GM21515 (cell line): ENCODE measurements around the gene LHB.
"Not testable (repeated sequence)": the region's sequence is repeated elsewhere in the genome, so short reads cannot be mapped to it uniquely, and the experiment has no call there.

ENCODE experiments used
- ATAC-seq: cut with Tn5 transposase; IDR thresholded peaks from one replicate; pipeline ENCODE4 v1.9.1; 2021; ENCODE audit not compliant: unreplicated experiment

Gene LHB

GRCh38 chr19:49017041-49017665 lies at the start of gene LHB:
LHB (minus strand) TSS chr19:49017091; CDS start chr19:49017081, 10 bp downstream.
- ATAC-seq = no peak

GRCh38 chr19:49065905-49066512 lies 49.1 kb upstream of the LHB start:
- ATAC-seq = no peak

- no peak for ATAC-seq
Observed at GRCh38 chr19:49064768-49065611, 48.1 kb upstream of the LHB start, which contains the start of gene NTF4. NTF4 (minus strand) TSS chr19:49064818; CDS start chr19:49061997, 2,821 bp downstream.

- ATAC-seq = no peak
Observed at GRCh38 chr19:49064029-49064629, 47.2 kb upstream of the LHB start.

GRCh38 chr19:49061445-49061844 lies 44.6 kb upstream of the LHB start:
- ATAC-seq = no peak

- no peak for ATAC-seq
Observed at GRCh38 chr19:49061000-49061399, 44.1 kb upstream of the LHB start.

GRCh38 chr19:49059053-49059452 lies 42.2 kb upstream of the LHB start:
- ATAC-seq = no peak

GRCh38 chr19:49058562-49058961 lies 41.7 kb upstream of the LHB start:
- ATAC-seq = no peak

GRCh38 chr19:49057636-49058234 lies 40.8 kb upstream of the LHB start, which contains the start of gene CGB7:
CGB7 (minus strand) TSS chr19:49057749; CDS start chr19:49055375, 2,374 bp downstream.
- no peak for ATAC-seq

GRCh38 chr19:49056902-49057596 lies 40.2 kb upstream of the LHB start:
- ATAC-seq = not testable (repeated sequence)

- no peak for ATAC-seq
Observed at GRCh38 chr19:49056101-49056901, 39.4 kb upstream of the LHB start.

GRCh38 chr19:49050376-49051033 lies 33.6 kb upstream of the LHB start:
- ATAC-seq = not testable (repeated sequence)

- not testable (repeated sequence) for ATAC-seq
Observed at GRCh38 chr19:49049834-49050233, 32.9 kb upstream of the LHB start.

- not testable (repeated sequence) for ATAC-seq
Observed at GRCh38 chr19:49049011-49049410, 32.1 kb upstream of the LHB start, which contains the start of gene CGB8. CGB8 (minus strand) TSS chr19:49049111; CDS start chr19:49048739, 372 bp downstream.

GRCh38 chr19:49043548-49043947 lies 26.7 kb upstream of the LHB start, which contains the start of gene CGB5:
CGB5 (plus strand) TSS chr19:49043848; CDS start chr19:49044210, 362 bp downstream.
- ATAC-seq = not testable (repeated sequence)

GRCh38 chr19:49042666-49043065 lies 25.8 kb upstream of the LHB start:
- not testable (repeated sequence) for ATAC-seq

GRCh38 chr19:49042177-49042576 lies 25.3 kb upstream of the LHB start:
- no peak for ATAC-seq

- not testable (repeated sequence) for ATAC-seq
Observed at GRCh38 chr19:49039736-49040135, 22.8 kb upstream of the LHB start.
